Erythroblast (primary cell): Measurements from ENCODE around the gene ACADS.

ENCODE experiments used
- GATA1 ChIP-seq: IDR thresholded peaks from 2 replicates; pipeline ENCODE4 v1.6.1; 2011; ENCODE audit warnings: low read depth, mild to moderate bottlenecking, control low read depth, low read length, moderate library complexity
- POLR2A ChIP-seq: IDR thresholded peaks from 2 replicates; pipeline ENCODE4 v1.6.1; 2011; ENCODE audit warnings: mild to moderate bottlenecking, low read length

GRCh38 chr12:120748242-120748641, 22.6 kb downstream of the ACADS start:
- no peak for TF ChIP-seq POLR2A
- TF ChIP-seq GATA1, result no peak
